Measurements from ENCODE around the gene UQCRQ. TPM values are rescaled to one million over a fixed set of nuclear protein-coding genes. Genes with fewer than 3 reads are reported as not detected.
A peak's percentile ranks its signal among the peaks of the same experiment; 100 is the strongest.

Gene UQCRQ
- total and polyA plus RNA-seq, 2 experiments from 2014 or later, result 104 to 1,308 TPM

- H3F3A ChIP-seq (replicated peaks; ENCODE audit: low read depth), result peaks cover 21% of the 10 kb centered on the region
- DNase-seq (ENCODE audit: low spot score) (no peak), ATAC-seq (no peak)
- H4K20me1 ChIP-seq (replicated peaks; ENCODE audit: insufficient read depth), result peaks cover 8% of the 10 kb centered on the region
- H3K9me2 ChIP-seq (ENCODE audit: insufficient read depth), result no peaks in the 10 kb centered on the region
- H3K79me2 ChIP-seq (replicated peaks; ENCODE audit: insufficient read depth), result peaks cover 20% of the 10 kb centered on the region
- peaks cover 5% of the 10 kb centered on the region for H3K4me1 ChIP-seq (ENCODE audit: insufficient read depth)
- no peak overlapping the region for H3K4me2 ChIP-seq
- no peaks in the 10 kb centered on the region for H3K27me3 ChIP-seq (ENCODE audit: insufficient read depth)
- Mint-ChIP-seq H3K27me3 (ENCODE audit: insufficient read depth, low read depth, poor library complexity) (peaks cover 14% of the 10 kb centered on the region), H3K4me1 (peaks cover 10% of the 10 kb centered on the region), H3K27ac (no peak overlapping the region), H3K36me3 (ENCODE audit: low read depth) (peaks cover 35% of the 10 kb centered on the region), H3K9me3 (no peaks in the 10 kb centered on the region), H3K4me3 (no peak overlapping the region)
- H3K4me3 ChIP-seq, result no peak overlapping the region
- no peak for TF ChIP-seq JUNB (IDR thresholded peaks at IDR 0.05; ENCODE audit: unreplicated experiment)
- TF ChIP-seq, protein P1, sequence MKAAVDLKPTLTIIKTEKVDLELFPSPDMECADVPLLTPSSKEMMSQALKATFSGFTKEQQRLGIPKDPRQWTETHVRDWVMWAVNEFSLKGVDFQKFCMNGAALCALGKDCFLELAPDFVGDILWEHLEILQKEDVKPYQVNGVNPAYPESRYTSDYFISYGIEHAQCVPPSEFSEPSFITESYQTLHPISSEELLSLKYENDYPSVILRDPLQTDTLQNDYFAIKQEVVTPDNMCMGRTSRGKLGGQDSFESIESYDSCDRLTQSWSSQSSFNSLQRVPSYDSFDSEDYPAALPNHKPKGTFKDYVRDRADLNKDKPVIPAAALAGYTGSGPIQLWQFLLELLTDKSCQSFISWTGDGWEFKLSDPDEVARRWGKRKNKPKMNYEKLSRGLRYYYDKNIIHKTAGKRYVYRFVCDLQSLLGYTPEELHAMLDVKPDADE (IDR thresholded peaks at IDR 0.05), result no peak
- no peak for TF ChIP-seq POLR2AphosphoS5 (IDR thresholded peaks at IDR 0.05; ENCODE audit: low read depth)
- no peak for TF ChIP-seq STAT1 (IDR thresholded peaks at IDR 0.05; ENCODE audit: unreplicated experiment)
- H2AFZ ChIP-seq, result no peak overlapping the region
- 0 out of 2 replicates have a peak overlapping the region, but pooled peaks have one; percentile 30 for H3K27ac ChIP-seq (ENCODE audit: low read depth)
- H3K36me3 ChIP-seq (ENCODE audit: insufficient read depth), result peaks cover 15% of the 10 kb centered on the region
Measured at GRCh38 chr5:132870801-132871200, 4.4 kb downstream of the UQCRQ start.

DNA sequence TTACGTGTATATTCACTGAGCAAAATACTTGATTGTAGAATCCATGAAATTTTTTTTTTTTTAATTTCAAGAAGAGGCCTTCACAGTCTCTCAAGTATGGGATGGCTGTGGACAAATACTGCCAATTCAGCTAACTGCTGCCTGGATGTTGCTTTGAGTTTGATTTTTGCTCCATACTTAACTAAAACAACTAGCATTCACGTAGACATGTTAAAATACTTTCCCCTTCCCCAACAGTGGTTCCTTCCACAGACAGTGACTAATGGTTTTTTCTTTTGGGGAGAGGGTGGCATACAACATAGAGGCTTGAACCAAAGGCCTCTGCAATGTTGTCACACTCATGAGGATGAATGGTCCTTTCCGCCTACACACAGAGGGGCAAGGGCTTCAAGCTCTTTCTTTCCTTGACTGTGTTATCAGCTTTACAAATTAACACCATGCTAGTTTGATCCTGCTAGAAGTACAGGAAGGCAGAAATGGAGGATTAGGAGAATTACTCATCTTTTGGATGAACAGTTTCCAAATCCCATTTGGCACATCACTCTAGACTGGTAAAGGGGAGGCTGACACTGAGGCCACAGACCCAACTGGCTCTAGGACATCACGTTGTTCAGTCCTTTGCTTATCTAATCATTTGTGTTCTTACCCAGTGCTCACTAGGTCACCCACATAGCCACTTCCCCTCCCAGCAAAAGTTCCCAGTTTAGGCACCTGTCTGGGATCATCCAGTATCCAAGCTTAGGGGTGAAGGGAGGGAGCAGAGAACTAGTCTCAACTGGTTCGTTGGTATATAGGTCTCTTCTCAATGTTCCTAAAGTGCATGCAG is 5.2 kb downstream of the UQCRQ start:
- Histone ChIP-seq H3K79me2 (replicated peaks; ENCODE audit: insufficient read depth) (peaks cover 18% of the 10 kb centered on the region), H3K4me3 (no peak overlapping the region), H3K4me2 (no peak overlapping the region), H2AFZ (no peak overlapping the region), H3K4me1 (ENCODE audit: insufficient read depth) (peaks cover 4% of the 10 kb centered on the region; the same call in 1 of the 2 replicates), H3F3A (replicated peaks; ENCODE audit: low read depth) (peaks cover 19% of the 10 kb centered on the region), H3K36me3 (ENCODE audit: insufficient read depth) (peaks cover 15% of the 10 kb centered on the region), H3K27ac (ENCODE audit: low read depth) (0 out of 2 replicates have a peak overlapping the region, but pooled peaks have one; percentile 30), H4K20me1 (replicated peaks; ENCODE audit: insufficient read depth) (peaks cover 8% of the 10 kb centered on the region), H3K9me2 (ENCODE audit: insufficient read depth) (no peaks in the 10 kb centered on the region), H3K27me3 (ENCODE audit: insufficient read depth) (no peaks in the 10 kb centered on the region)
- ATAC-seq (no peak), DNase-seq (ENCODE audit: low spot score) (no peak)
- Mint-ChIP-seq H3K4me3 (no peak overlapping the region), H3K36me3 (ENCODE audit: low read depth) (peaks cover 33% of the 10 kb centered on the region), H3K27ac (no peak overlapping the region), H3K4me1 (peaks cover 8% of the 10 kb centered on the region), H3K9me3 (no peaks in the 10 kb centered on the region), H3K27me3 (ENCODE audit: insufficient read depth, low read depth, poor library complexity) (peaks cover 8% of the 10 kb centered on the region)
- TF ChIP-seq ZNF331 (CRISPR knock-in tag; IDR thresholded peaks at IDR 0.05; ENCODE audit: low read depth) (no peak), STAT1 (IDR thresholded peaks at IDR 0.05; ENCODE audit: unreplicated experiment) (no peak), EZH2phosphoT487 (IDR thresholded peaks at IDR 0.05; ENCODE audit: unreplicated experiment) (no peak), CREB1 (CRISPR knock-in tag; IDR thresholded peaks at IDR 0.05; ENCODE audit: low read depth) (no peak), EZH2 (IDR thresholded peaks at IDR 0.05; ENCODE audit: low read depth, unreplicated experiment) (no peak), ZNF114 (CRISPR knock-in tag; IDR thresholded peaks at IDR 0.05) (no peak), NANOG (IDR thresholded peaks at IDR 0.05; ENCODE audit: borderline replicate concordance) (no peak), POLR2AphosphoS5 (IDR thresholded peaks at IDR 0.05; ENCODE audit: low read depth) (no peak; the same call in 1 of the 2 replicates)
- TF ChIP-seq, protein P2, sequence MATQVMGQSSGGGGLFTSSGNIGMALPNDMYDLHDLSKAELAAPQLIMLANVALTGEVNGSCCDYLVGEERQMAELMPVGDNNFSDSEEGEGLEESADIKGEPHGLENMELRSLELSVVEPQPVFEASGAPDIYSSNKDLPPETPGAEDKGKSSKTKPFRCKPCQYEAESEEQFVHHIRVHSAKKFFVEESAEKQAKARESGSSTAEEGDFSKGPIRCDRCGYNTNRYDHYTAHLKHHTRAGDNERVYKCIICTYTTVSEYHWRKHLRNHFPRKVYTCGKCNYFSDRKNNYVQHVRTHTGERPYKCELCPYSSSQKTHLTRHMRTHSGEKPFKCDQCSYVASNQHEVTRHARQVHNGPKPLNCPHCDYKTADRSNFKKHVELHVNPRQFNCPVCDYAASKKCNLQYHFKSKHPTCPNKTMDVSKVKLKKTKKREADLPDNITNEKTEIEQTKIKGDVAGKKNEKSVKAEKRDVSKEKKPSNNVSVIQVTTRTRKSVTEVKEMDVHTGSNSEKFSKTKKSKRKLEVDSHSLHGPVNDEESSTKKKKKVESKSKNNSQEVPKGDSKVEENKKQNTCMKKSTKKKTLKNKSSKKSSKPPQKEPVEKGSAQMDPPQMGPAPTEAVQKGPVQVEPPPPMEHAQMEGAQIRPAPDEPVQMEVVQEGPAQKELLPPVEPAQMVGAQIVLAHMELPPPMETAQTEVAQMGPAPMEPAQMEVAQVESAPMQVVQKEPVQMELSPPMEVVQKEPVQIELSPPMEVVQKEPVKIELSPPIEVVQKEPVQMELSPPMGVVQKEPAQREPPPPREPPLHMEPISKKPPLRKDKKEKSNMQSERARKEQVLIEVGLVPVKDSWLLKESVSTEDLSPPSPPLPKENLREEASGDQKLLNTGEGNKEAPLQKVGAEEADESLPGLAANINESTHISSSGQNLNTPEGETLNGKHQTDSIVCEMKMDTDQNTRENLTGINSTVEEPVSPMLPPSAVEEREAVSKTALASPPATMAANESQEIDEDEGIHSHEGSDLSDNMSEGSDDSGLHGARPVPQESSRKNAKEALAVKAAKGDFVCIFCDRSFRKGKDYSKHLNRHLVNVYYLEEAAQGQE (IDR thresholded peaks at IDR 0.05; ENCODE audit: unreplicated experiment), result no peak
- TF ChIP-seq, protein P1 (IDR thresholded peaks at IDR 0.05), result no peak
- TF ChIP-seq, protein P3, sequence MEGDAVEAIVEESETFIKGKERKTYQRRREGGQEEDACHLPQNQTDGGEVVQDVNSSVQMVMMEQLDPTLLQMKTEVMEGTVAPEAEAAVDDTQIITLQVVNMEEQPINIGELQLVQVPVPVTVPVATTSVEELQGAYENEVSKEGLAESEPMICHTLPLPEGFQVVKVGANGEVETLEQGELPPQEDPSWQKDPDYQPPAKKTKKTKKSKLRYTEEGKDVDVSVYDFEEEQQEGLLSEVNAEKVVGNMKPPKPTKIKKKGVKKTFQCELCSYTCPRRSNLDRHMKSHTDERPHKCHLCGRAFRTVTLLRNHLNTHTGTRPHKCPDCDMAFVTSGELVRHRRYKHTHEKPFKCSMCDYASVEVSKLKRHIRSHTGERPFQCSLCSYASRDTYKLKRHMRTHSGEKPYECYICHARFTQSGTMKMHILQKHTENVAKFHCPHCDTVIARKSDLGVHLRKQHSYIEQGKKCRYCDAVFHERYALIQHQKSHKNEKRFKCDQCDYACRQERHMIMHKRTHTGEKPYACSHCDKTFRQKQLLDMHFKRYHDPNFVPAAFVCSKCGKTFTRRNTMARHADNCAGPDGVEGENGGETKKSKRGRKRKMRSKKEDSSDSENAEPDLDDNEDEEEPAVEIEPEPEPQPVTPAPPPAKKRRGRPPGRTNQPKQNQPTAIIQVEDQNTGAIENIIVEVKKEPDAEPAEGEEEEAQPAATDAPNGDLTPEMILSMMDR (conservative IDR thresholded peaks at IDR 0.05; ENCODE audit: low read depth in 2 of 2), result no peak

All from GM23338 (cell line).